ENCODE data around the gene COL2A1.

- TF ChIP-seq CTCF (IDR thresholded peaks at IDR 0.05), result no peak
- TF ChIP-seq POLR2A (IDR thresholded peaks at IDR 0.05), result no peak
These were observed 47.4 kb upstream of the COL2A1 start for GRCh38 chr12:48051681-48052080.

Measured in uterus (tissue), 2 donors.